K562 (cell line): ENCODE results near the gene KCNAB2. TPM values are rescaled to one million over a fixed set of nuclear protein-coding genes. Genes with fewer than 3 reads are reported as not detected.

Source experiments
- CEBPG ChIP-seq, 3 experiments: fragments of 200-800 bp in 1 of 3; sonication (Bioruptor generic) in 1 of 3; sonication (generic) in 1 of 3; formaldehyde crosslinking in 1 of 3; IDR thresholded peaks in 2 of 3; conservative IDR thresholded peaks in 1 of 3; 2 replicates each; pipeline versions ENCODE4 v1.6.1 to v1.8.0; 2016 to 2022; ENCODE audit warnings: missing compliant biosample characterization in 2 of 3, missing genetic modification characterization in 2 of 3, mild to moderate bottlenecking in 1 of 3, missing genetic modification reagents in 1 of 3
- DDX20 ChIP-seq: fragments of 450-650 bp; IDR thresholded peaks from 2 replicates; pipeline ENCODE4 v1.6.1; 2016; ENCODE audit warnings: missing genetic modification characterization, low read depth, mild to moderate bottlenecking, missing compliant biosample characterization, moderate library complexity
- GATAD2A ChIP-seq: fragments of 450-650 bp; IDR thresholded peaks from 2 replicates; pipeline ENCODE4 v1.6.1; 2017
- HMG20B ChIP-seq: fragments of 250-450 bp; sonication (Bioruptor Pico); IDR thresholded peaks from 2 replicates; pipeline ENCODE4 v1.5.0; 2021; ENCODE audit warnings: mild to moderate bottlenecking
- JUNB ChIP-seq: fragments of 450-650 bp; formaldehyde crosslinking; conservative IDR thresholded peaks from 2 replicates; pipeline ENCODE4 v1.4.0; 2020; ENCODE audit warnings: mild to moderate bottlenecking
- KDM4B ChIP-seq, 2 experiments: fragments of 450-650 bp in 1 of 2; sonication (generic) in 1 of 2; IDR thresholded peaks; 2 replicates each; pipeline ENCODE4 v1.6.1; 2016 to 2017; ENCODE audit warnings: borderline replicate concordance in 2 of 2, antibody characterized with exemption in 1 of 2, low read depth in 1 of 2, mild to moderate bottlenecking in 1 of 2
- PHF8 ChIP-seq: fragments of 200-600 bp; sonication (generic); IDR thresholded peaks from 2 replicates; pipeline ENCODE4 v1.6.1; 2012; ENCODE audit warnings: mixed run types, mild to moderate bottlenecking, inconsistent platforms, low read length, moderate library complexity, borderline replicate concordance
- RNF2 ChIP-seq: sonication (generic); IDR thresholded peaks from 2 replicates; pipeline ENCODE4 v1.6.1; 2016
- SMARCA5 ChIP-seq: fragments of 450-650 bp; IDR thresholded peaks from 2 replicates; pipeline ENCODE4 v1.6.1; 2016
- SMC3 ChIP-seq: conservative IDR thresholded peaks from 2 replicates; pipeline ENCODE4 v1.6.1; 2011; ENCODE audit warnings: low read depth, low read length, improper control_type of control experiment; ENCODE audit not compliant: insufficient read depth
- TEAD1 ChIP-seq, 2 experiments: fragments of 450-650 bp in 1 of 2; sonication (generic) in 1 of 2; formaldehyde crosslinking; IDR thresholded peaks; 2 replicates each; pipeline versions ENCODE4 v1.4.0 to v1.8.0; 2020 to 2022; ENCODE audit warnings: mild to moderate bottlenecking in 2 of 2, missing genetic modification reagents in 1 of 2
- TRIM28 ChIP-seq: fragments of 450-650 bp; IDR thresholded peaks from 2 replicates; pipeline ENCODE4 v1.6.1; 2017
- ZBTB11 ChIP-seq, 3 experiments: fragments of 200-800 bp in 1 of 3; fragments of 250-450 bp in 1 of 3; fragments of 450-650 bp in 1 of 3; sonication (Bioruptor Pico) in 1 of 3; sonication (Bioruptor generic) in 1 of 3; formaldehyde crosslinking in 1 of 3; IDR thresholded peaks; 2 replicates each; pipeline versions ENCODE4 v1.6.1 to v1.8.0; 2016 to 2022; ENCODE audit warnings: mild to moderate bottlenecking in 2 of 3, missing genetic modification characterization in 2 of 3, missing compliant biosample characterization in 1 of 3, moderate library complexity in 1 of 3
- ZC3H4 ChIP-seq: sonication (generic); formaldehyde crosslinking; IDR thresholded peaks from 2 replicates; pipeline ENCODE4 v1.9.0; 2021; ENCODE audit warnings: missing genetic modification reagents, borderline replicate concordance
- ZNF12 ChIP-seq: sonication (generic); formaldehyde crosslinking; IDR thresholded peaks from 2 replicates; pipeline ENCODE4 v1.4.0; 2020; ENCODE audit warnings: mild to moderate bottlenecking, missing genetic modification reagents
- ZNF740 ChIP-seq, 3 experiments: fragments of 200-800 bp in 1 of 3; sonication (Bioruptor generic) in 1 of 3; sonication (generic) in 1 of 3; formaldehyde crosslinking in 1 of 3; IDR thresholded peaks; 2 replicates each; pipeline versions ENCODE4 v1.6.1 to v1.8.0; 2016 to 2022; ENCODE audit warnings: mild to moderate bottlenecking in 2 of 3, missing compliant biosample characterization in 2 of 3, missing genetic modification characterization in 2 of 3, missing genetic modification reagents in 1 of 3
- polyA plus RNA-seq, 8 experiments: library from polyadenylated mRNA; depleted of rRNA in 4 of 8; stranded (reverse) in 5 of 8; unstranded in 3 of 8; fragments of >200 nt; fragmentation: Nextera tagmentation in 2 of 8; fragmentation: Illumina TruSeq in 1 of 8; extraction: Ambion mirVana in 2 of 8; extraction: Trizol in 1 of 8; gene quantifications; 2 replicates each; pipeline versions ENCODE4 v1.2.1 to v1.2.3, GENCODE V29; 2011 to 2014; ENCODE audit warnings: inconsistent platforms in 1 of 8, missing spikeins in 1 of 8
- total RNA-seq, 7 experiments: library from RNA; depleted of rRNA in 6 of 7; stranded (reverse); fragments of >200 nt in 6 of 7; fragmentation: Illumina TruSeq in 2 of 7; extraction: Trizol in 2 of 7; gene quantifications; 2 replicates each; pipeline versions ENCODE4 v1.2.1 to v1.2.3, GENCODE V29; 2011 to 2021; ENCODE audit warnings: low replicate concordance in 1 of 7
- TF ChIP-seq, protein P1 (sequence below): sonication (generic); formaldehyde crosslinking; IDR thresholded peaks from 2 replicates; pipeline ENCODE4 v1.4.0; 2020; ENCODE audit warnings: mild to moderate bottlenecking, missing genetic modification reagents
- TF ChIP-seq, protein P2 (sequence below): fragments of 450-650 bp; IDR thresholded peaks from 2 replicates; pipeline ENCODE4 v1.6.1; 2016; ENCODE audit warnings: borderline replicate concordance

The KCNAB2 gene
- total and polyA plus RNA-seq, 9 of the 15 experiments (the other 6 are each of a cell fraction or from before 2014, with no cell fraction given): 1.8 to 15.8 (median 7.1) TPM

DNA sequence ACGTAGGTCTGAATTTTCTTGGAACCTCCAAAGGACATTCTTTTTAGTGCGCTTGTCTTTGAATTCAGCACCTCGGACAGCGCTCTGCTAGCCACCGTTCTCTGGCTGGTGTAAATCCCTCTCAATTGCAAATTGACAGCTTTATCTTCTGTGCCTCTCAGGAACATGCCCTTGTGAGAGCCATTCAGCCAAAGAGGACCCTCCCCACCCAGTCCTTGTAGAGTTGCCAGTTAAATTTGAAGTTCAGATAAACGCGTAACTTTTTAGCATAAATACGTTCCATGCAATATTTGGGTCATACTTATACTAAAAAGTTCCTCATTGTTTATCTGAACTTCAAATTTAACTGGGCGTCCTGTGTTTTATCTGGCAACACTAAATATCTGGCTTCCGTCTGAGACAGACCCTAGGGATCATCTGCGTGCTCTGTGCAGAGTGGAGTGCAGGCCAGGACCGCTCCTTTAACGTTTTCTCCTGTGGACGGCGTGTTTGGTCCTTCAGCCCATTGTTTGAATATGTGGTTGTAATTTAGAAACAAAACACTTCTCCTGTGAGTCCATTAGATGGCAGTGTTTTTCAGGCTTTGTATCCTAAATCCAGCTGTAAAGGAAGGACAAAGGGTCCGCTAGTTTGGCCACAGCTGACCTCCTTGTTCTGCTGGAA lies 7.0 kb downstream of the KCNAB2 start (continued):
- TF ChIP-seq TEAD1 (CRISPR knock-in tag; IDR thresholded peaks at IDR 0.05) (peak; percentile 29 to 55; a peak in 1 of 4 replicates), RNF2 (no peak), KDM4B (IDR thresholded peaks at IDR 0.05; ENCODE audit: borderline replicate concordance in 2 of 2, low read depth in 1 of 2) (no peak), DDX20 (tag) (no peak), ZBTB11 (CRISPR knock-in tag; IDR thresholded peaks at IDR 0.05) (peak in 1 of 3 experiments; percentile 39; a peak in 1 of 6 replicates), SMC3 (peak; percentile 36; the same call in 1 of the 2 replicates), CEBPG (CRISPR knock-in tag; IDR thresholded peaks at IDR 0.05) (no peak), CEBPG (tag; conservative IDR thresholded peaks at IDR 0.05 in 1 of 2, IDR thresholded peaks at IDR 0.05 in 1 of 2) (no peak), ZNF12 (CRISPR knock-in tag) (0 out of 2 replicates have a peak, but pooled peaks have one; percentile 63), GATAD2A (no peak), PHF8 (no peak), JUNB (CRISPR knock-in tag) (no peak), TRIM28 (no peak), HMG20B (CRISPR knock-in tag) (no peak), ZC3H4 (no peak), SMARCA5 (peak; percentile 48; the same call in 1 of the 2 replicates), ZNF740 (CRISPR knock-in tag; IDR thresholded peaks at IDR 0.05) (no peak), ZNF740 (tag; IDR thresholded peaks at IDR 0.05) (no peak)
- TF ChIP-seq, protein P1, sequence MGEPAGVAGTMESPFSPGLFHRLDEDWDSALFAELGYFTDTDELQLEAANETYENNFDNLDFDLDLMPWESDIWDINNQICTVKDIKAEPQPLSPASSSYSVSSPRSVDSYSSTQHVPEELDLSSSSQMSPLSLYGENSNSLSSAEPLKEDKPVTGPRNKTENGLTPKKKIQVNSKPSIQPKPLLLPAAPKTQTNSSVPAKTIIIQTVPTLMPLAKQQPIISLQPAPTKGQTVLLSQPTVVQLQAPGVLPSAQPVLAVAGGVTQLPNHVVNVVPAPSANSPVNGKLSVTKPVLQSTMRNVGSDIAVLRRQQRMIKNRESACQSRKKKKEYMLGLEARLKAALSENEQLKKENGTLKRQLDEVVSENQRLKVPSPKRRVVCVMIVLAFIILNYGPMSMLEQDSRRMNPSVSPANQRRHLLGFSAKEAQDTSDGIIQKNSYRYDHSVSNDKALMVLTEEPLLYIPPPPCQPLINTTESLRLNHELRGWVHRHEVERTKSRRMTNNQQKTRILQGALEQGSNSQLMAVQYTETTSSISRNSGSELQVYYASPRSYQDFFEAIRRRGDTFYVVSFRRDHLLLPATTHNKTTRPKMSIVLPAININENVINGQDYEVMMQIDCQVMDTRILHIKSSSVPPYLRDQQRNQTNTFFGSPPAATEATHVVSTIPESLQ: peak; percentile 79
- TF ChIP-seq, protein P2, sequence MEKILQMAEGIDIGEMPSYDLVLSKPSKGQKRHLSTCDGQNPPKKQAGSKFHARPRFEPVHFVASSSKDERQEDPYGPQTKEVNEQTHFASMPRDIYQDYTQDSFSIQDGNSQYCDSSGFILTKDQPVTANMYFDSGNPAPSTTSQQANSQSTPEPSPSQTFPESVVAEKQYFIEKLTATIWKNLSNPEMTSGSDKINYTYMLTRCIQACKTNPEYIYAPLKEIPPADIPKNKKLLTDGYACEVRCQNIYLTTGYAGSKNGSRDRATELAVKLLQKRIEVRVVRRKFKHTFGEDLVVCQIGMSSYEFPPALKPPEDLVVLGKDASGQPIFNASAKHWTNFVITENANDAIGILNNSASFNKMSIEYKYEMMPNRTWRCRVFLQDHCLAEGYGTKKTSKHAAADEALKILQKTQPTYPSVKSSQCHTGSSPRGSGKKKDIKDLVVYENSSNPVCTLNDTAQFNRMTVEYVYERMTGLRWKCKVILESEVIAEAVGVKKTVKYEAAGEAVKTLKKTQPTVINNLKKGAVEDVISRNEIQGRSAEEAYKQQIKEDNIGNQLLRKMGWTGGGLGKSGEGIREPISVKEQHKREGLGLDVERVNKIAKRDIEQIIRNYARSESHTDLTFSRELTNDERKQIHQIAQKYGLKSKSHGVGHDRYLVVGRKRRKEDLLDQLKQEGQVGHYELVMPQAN: no peak
